ENCODE measurements around the gene TDP2. TPM values are rescaled to one million over a fixed set of nuclear protein-coding genes. Genes with fewer than 3 reads are reported as not detected.

Gene TDP2
- total and polyA plus RNA-seq, 8 donors: 14.7 to 41.9 (median 18.8) TPM

GRCh38 chr6:24603241-24603640 lies 63.5 kb downstream of the TDP2 start:
- no peak for ATAC-seq
- H3K9me3 ChIP-seq: no peaks in the 10 kb centered on the region
- DNase-seq: no peak
- H3K4me3 ChIP-seq: no peak overlapping the region
- no peaks in the 10 kb centered on the region for H3K4me1 ChIP-seq
- FAIRE-seq: no peak
- H3K27me3 ChIP-seq: no peaks in the 10 kb centered on the region
- intact Hi-C loops (cut with DNase I): no loop called here
- H3K27ac ChIP-seq: no peak overlapping the region
- TF ChIP-seq CTCF (IDR thresholded peaks at IDR 0.05): no peak
- no peaks in the 10 kb centered on the region for H3K36me3 ChIP-seq
- 90% methylated on average over 2 of the region's 2 CpGs for WGBS, 2 donors

GRCh38 chr6:24600903-24601302 lies 65.8 kb downstream of the TDP2 start:
- ATAC-seq (no peak), FAIRE-seq (no peak), DNase-seq (no peak)
- H3K4me1 ChIP-seq: no peaks in the 10 kb centered on the region
- no peaks in the 10 kb centered on the region for H3K27me3 ChIP-seq
- no peak for TF ChIP-seq CTCF (IDR thresholded peaks at IDR 0.05)
- 50 to 62% methylated on average over 4 of the region's 4 CpGs for WGBS, 2 donors
- H3K9me3 ChIP-seq: no peaks in the 10 kb centered on the region
- no peak overlapping the region for H3K4me3 ChIP-seq
- H3K27ac ChIP-seq: no peak overlapping the region
- intact Hi-C loops (cut with DNase I): no loop called here
- no peaks in the 10 kb centered on the region for H3K36me3 ChIP-seq

Other genes with a start within 250 kb of the TDP2 start
- gene GPLD1, start 177.3 kb downstream of the TDP2 start, total RNA-seq: 1 to 10 TPM in 3 of 6 donors, under 1 TPM in 3; 0.37 to 1.2 (median 1.0) TPM
- gene GPLD1, start 177.3 kb downstream of the TDP2 start, polyA plus RNA-seq: under 1 TPM; 0.27 to 0.73 TPM
- gene ALDH5A1, start 171.9 kb downstream of the TDP2 start, total RNA-seq: 1 to 10 TPM; 3.8 to 9.2 (median 6.1) TPM
- 1 to 10 TPM; 2.1 to 5.9 TPM for gene ALDH5A1, start 171.9 kb downstream of the TDP2 start, polyA plus RNA-seq
- gene KIAA0319, start 20.7 kb downstream of the TDP2 start, total RNA-seq: 1 to 10 TPM in 3 of 6 donors, under 1 TPM in 3; 0.51 to 1.2 (median 0.95) TPM
- 1 to 10 TPM; 1.5 to 4.6 TPM for gene KIAA0319, start 20.7 kb downstream of the TDP2 start, polyA plus RNA-seq
- 10 to 100 TPM in 3 of 6 donors, 1 to 10 TPM in 3; 7.1 to 11.6 (median 9.3) TPM for gene ACOT13, start 178 bp upstream of the TDP2 start, total RNA-seq
- gene ACOT13, start 178 bp upstream of the TDP2 start, polyA plus RNA-seq: 10 to 100 TPM; 10.2 to 17.7 TPM
- gene C6orf62, start 52.3 kb upstream of the TDP2 start, total RNA-seq: 10 to 100 TPM; 33.7 to 85.6 (median 53.2) TPM
- 10 to 100 TPM; 45.7 to 52.4 TPM for gene C6orf62, start 52.3 kb upstream of the TDP2 start, polyA plus RNA-seq
- 10 to 100 TPM; 36.5 to 69.4 (median 50.3) TPM for gene GMNN, start 108.0 kb upstream of the TDP2 start, total RNA-seq
- gene GMNN, start 108.0 kb upstream of the TDP2 start, polyA plus RNA-seq: 10 to 100 TPM; 44.4 to 57.0 TPM
- not detected for gene ARMH2, start 132.0 kb upstream of the TDP2 start, total RNA-seq
- not detected for gene ARMH2, start 132.0 kb upstream of the TDP2 start, polyA plus RNA-seq

All from pancreas (tissue), 10 donors.